ENCODE measurements around the gene E2F1. TPM values are rescaled to one million over a fixed set of nuclear protein-coding genes. Genes with fewer than 3 reads are reported as not detected.

E2F1 gene
- 2.2 TPM for total RNA-seq

DNA sequence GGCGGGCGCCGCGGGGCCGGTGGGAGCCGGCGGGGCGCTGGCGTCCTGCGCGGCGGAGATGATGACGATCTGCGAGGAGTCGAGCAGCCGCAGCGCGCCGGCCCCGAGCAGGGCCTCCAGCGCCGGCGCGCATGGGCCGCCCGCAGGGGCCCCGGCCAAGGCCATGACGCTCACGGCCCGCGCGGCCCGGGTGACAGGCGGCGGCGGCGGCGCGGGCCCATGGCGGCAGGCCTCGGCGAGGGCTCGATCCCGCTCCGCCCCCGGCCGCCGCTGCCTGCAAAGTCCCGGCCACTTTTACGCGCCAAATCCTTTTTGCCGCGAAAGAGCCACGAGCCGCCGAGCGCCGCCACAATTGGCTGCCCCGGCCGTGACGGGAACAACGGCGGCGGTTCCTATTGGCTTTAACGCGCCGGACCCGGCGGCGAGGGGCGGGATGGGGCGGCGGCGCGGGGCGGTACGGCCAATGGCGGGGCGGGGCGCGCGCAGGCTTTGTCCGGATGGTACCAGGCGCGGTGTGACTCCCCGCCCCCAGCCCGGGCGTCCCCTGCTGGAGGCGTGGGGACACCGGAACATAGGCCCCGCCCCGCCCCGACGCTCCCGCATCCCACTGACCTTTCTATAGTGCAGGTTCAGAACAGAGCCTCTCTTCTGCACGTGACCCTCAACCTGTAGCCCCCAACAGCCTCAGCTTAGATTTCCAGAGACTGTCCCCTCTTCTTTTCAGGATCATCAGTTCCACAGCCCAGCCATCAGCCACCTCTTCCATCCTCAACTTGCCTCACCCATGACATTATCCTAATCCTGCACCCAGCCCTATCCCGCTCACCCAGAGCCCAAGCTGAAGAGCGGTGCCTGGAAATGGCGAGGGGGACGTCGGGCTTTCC is at the start of gene E2F1:
E2F1 (minus strand) TSS at position 286 of the 884 bp plus-strand sequence; CDS start at position 165, 121 bp downstream.
- DNase-seq = peak; percentile 87

DNA sequence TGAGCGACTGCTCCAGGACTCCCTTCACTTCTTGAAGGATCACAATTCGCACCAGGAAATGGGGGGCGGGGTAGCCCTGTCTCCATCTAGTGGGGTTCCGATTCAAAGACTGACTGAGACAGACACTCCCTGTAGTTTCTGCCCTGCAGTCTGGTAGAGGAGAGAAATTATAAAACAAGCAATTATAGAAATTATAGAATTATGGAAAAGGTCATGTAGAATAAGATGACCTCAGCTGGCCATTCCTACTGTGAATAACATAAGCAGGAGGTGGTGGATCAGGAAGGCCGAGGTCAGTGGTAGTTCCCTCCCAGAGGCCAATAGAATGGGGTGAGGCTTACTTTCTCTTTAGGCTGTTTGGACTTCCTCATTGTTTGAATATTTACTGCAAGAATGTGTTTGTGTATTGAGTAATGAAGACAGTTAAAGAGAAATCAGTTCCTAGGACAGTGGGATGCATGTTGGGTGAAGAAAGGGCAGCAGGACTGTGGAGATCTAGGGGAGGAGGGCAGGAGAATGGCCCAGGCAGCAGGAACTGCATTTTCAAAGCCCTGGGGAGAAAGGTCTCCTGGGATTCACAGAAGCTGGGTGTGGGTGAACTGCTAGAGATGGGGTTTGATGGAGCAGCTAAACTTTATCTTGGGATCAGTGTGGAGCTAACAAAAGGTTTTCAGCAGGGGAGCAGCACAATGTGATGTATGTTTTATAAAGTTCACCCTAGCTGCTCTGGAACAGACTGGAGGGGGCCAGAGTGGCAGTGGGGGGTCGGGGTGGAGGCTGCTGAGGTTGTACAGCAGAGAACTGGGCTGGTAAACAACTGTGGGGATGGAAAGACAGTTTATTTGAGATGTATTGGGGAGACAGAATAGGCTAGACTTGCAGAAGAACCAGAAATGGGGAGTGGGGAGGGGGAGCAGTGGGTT is 47.7 kb upstream of the E2F1 start:
- DNase-seq = no peak

DNA sequence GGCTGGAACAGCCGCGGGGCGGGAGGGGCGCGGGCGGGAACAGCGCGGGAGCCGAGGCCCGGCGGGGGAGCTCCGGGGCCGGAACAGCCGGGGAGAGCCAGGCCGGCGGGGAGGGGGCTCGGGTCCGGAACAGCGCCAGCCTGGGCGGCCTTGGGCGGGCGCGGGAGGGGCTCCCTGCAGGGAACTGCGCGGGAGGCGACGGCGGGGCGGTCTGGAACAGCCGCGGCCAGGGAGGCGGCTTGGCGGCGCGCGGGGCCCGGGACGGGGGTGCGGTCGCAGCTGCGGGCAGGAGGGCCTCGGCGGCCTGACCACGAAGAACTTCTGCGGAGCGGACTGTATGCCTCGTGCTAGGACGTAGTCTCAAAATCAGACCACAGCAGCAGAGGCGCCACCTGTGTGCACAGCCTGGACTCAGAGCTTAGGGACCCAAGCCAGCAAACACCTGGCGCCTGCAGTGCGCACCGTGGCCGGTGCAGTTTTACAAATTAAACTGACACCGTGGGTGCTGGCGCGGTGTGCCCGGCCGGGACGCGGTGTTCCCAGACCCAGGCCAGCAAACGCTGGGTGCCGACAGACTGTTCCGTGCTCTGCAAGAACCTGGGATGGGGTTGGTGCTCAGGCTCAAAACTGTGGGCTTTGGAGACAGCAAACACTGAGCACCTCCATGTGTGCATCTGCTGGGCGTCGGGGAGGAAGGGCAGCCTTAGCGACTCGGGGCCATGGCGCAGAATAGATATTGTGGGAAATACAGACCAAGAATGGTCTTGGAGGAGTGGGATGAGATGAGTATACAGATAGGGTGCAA is 46.2 kb upstream of the E2F1 start:
- peak; percentile 90 for DNase-seq

GRCh38 chr20:33731693-33732165 is 45.5 kb upstream of the E2F1 start, which contains the start of gene ZNF341:
Gene ZNF341, plus strand, starts transcription at chr20:33731996. Its CDS starts 26 bp downstream, at chr20:33732022.
- DNase-seq = peak; percentile 90

- no peak for DNase-seq
Measured at GRCh38 chr20:33730946-33731692, 44.9 kb upstream of the E2F1 start.

DNA sequence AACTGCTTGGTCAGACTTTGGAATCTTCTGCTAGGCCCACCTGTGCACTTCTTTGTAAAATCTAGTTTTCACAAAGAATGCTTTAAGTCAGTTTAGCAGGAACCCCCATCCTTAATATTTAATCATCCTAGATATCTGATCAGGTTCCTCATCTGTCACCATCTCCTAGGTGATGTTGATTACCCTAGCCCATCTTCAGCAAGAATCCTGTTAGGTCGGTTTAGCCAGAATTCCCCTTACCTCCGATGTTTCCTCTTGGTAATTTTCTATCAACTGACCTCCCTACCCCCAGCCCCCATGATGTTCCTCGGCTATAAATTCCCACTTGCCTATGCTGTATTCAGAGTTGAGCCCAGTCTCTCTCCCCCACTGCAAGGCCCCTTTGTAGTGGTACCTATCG is 42.9 kb upstream of the E2F1 start:
- DNase-seq = no peak

GRCh38 chr20:33728463-33728862 is 42.3 kb upstream of the E2F1 start:
- DNase-seq = no peak

GRCh38 chr20:33727806-33728205 is 41.6 kb upstream of the E2F1 start:
- DNase-seq = no peak

DNA sequence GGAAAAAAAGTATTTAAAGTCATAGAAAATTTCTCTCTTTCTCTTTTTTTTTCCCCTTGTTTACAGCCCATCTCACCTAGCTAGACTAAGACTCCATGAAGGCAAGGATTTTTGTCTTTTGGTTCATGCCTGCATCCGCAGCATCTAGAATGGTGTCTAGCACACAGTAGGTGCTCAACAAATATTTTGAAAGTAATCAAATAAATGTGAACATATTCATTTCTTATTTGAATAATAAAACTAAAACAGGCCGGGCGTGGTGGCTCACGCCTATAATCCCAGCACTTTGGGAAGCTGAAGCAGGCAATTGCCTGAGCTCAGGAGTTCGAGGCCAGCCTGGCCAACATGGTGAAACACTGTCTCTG is 40.9 kb upstream of the E2F1 start:
- no peak for DNase-seq

DNA sequence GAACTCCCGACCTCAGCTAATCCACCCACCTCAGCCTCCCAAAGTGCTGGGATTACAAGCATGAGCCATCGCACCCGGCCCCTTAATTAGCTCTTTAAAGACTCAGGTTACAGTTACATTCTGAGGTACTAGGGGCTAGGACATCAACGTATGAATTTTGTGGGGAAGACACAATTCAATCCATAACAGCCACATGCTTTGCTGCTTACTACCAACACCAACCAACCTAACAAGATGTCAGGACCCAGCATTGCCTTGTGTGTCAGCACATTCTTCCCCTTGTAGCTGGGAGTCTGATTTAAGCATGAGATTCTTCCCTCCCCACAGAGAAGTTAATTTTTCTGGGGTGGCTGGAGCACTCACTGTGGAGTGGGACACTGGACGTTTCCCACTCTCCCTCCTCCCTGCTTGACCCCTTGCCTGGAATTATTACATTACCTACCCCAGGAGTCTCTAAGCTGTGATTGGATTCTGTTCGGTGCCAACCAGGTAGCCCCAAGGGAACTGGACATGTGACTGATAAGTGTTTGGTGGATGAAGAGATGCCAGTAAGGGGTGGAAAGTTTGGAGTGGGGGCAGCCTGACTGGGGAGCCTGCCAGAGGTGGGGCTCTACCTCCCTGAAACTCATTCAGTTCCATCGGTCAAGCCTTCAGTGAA is 39.6 kb upstream of the E2F1 start:
- DNase-seq = no peak

- no peak for DNase-seq
Measured at GRCh38 chr20:33724439-33725094, 38.4 kb upstream of the E2F1 start.

DNA sequence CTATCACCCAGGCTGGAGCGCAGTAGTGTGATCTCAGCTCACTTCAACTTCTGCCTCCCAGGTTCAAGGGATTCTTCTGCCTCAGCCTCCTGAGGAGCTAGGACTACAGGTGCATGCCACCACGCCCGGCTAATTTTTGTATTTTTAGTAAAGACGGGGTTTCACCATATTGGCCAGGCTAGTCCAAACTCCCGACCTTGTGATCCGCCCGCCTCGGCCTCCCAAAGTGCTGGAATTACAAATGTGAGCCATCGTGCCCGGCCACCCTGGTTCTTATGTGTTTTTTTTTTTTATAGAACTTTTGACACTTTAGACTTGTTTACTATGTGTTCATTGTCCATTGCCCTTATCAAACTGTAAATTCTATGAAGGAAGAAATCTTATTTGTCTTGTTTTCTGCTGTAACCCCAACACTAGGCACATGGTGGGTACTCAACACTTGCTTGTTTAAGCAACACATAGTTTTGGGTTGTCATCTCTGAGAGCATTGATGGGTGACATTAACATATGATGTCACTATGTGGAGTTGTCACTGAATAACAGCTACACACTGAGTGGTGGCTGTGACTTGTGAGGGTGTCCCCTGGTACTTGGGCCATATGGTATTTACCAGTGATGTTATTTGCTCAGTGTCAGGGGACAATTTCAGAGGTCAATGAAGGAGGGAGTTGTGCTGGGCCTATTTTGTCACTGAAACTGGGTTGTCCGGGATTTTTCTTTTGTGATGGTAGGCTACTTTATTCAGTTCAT is 35.4 kb upstream of the E2F1 start:
- DNase-seq = no peak

- peak; percentile 95 for DNase-seq
Measured at GRCh38 chr20:33719989-33720709, 34.0 kb upstream of the E2F1 start, which contains the start of gene PXMP4. Gene PXMP4, minus strand, starts transcription at chr20:33720310. Its CDS starts 103 bp downstream, at chr20:33720207.

GRCh38 chr20:33719277-33719988 is 33.2 kb upstream of the E2F1 start:
- DNase-seq = no peak

GRCh38 chr20:33716498-33716897 is 30.3 kb upstream of the E2F1 start:
- no peak for DNase-seq

DNA sequence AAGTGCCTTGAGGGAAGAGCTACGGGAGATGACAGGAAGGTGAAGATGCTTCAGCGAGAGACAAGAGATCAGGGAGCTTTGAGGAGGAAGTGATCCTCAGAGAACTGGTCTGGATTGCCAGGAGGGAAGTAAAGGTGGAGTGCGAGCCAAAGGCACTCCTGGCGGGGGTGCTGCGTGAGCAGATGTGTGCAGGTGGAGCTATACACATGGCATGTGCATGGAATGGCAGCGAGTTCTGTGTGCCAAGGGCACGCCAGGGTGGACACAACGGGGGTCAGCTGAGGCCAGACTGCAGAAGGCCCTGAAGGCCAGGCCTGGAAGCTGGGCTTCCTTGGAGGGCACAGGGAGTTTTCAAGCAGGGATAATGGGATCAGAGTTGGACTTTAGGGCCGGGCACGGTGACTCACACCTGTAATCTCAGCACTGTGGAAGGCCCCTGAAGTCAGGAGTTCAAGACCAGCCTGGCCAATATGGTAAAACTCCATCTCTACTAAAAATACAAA is 27.7 kb upstream of the E2F1 start:
- no peak for DNase-seq

- no peak for DNase-seq
Measured at GRCh38 chr20:33711446-33711738, 25.2 kb upstream of the E2F1 start.

All from occipital lobe (tissue), 2 donors.